A673 (cell line): ENCODE results near the gene LHFPL2. TPM values are rescaled to one million over a fixed set of nuclear protein-coding genes. Genes with fewer than 3 reads are reported as not detected.

Experiments used
- BruUV-seq: library from RNA; stranded (reverse); fragments of 400-500 nt; replicated peaks from 2 replicates; lab custom pipeline; 2021; lab: Mats Ljungman, UMichigan
- CTCF ChIA-PET: fragments of 300-600 bp; sonication (Branson Sonifier 250); formaldehyde crosslinking; loops from one replicate; lab custom pipeline; 2022; ENCODE audit warnings: antibody characterized with exemption; lab: Charles Lee
- POLR2A ChIA-PET: fragments of 300-600 bp; sonication (Branson Sonifier 250); formaldehyde crosslinking; loops from one replicate; lab custom pipeline; 2022; ENCODE audit warnings: antibody characterized with exemption; ENCODE audit not compliant: low non-redundant PET; lab: Charles Lee
- DNase-seq: peaks from one replicate; pipeline ENCODE4 v3.0.0-alpha.2; 2015; ENCODE audit warnings: low spot score
- H3K27ac ChIP-seq: fragments of 200-600 bp; sonication (generic); 2 replicates; pipeline ENCODE4 v1.5.1; 2016; ENCODE audit warnings: mixed run types, low read depth, mild to moderate bottlenecking, mixed read lengths, antibody characterized with exemption, low read length; ENCODE audit not compliant: poor library complexity, severe bottlenecking
- H3K27me3 ChIP-seq: fragments of 200-600 bp; sonication (generic); replicated peaks from 2 replicates; pipeline ENCODE4 v1.6.1; 2017; ENCODE audit warnings: mixed run types, low read depth, mild to moderate bottlenecking, mixed read lengths, antibody characterized with exemption, low read length; ENCODE audit not compliant: insufficient read depth, poor library complexity
- H3K36me3 ChIP-seq: fragments of 200-600 bp; sonication (generic); 2 replicates; pipeline ENCODE4 v1.6.1; 2016; ENCODE audit warnings: mixed run types, mild to moderate bottlenecking, mixed read lengths, antibody characterized with exemption, low read length; ENCODE audit not compliant: insufficient read depth, poor library complexity, severe bottlenecking
- H3K4me1 ChIP-seq: fragments of 200-600 bp; sonication (generic); 2 replicates; pipeline ENCODE4 v1.6.1; 2017; ENCODE audit warnings: mixed run types, mild to moderate bottlenecking, mixed read lengths, antibody characterized with exemption, low read length; ENCODE audit not compliant: insufficient read depth, poor library complexity, severe bottlenecking
- H3K4me3 ChIP-seq: fragments of 200-600 bp; sonication (generic); 2 replicates; pipeline ENCODE4 v1.5.1; 2016; ENCODE audit warnings: low read depth, mixed run types, mild to moderate bottlenecking, mixed read lengths, low read length; ENCODE audit not compliant: poor library complexity, severe bottlenecking
- H3K9me3 ChIP-seq: fragments of 200-600 bp; sonication (generic); 2 replicates; pipeline ENCODE4 v1.6.1; 2016; ENCODE audit warnings: mixed run types, low read depth, mild to moderate bottlenecking, mixed read lengths, antibody characterized with exemption, low read length; ENCODE audit not compliant: poor library complexity, severe bottlenecking
- CTCF ChIP-seq: fragments of 300-800, 200-600 bp; sonication (generic); conservative IDR thresholded peaks from 2 replicates; pipeline ENCODE4 v1.5.1; 2017; ENCODE audit warnings: low read depth, mild to moderate bottlenecking, antibody characterized with exemption, low read length, moderate library complexity, mixed read lengths
- EZH2 ChIP-seq: fragments of 200-600 bp; sonication (generic); IDR thresholded peaks from 2 replicates; pipeline ENCODE4 v1.6.1; 2017; ENCODE audit warnings: borderline replicate concordance, low read depth, mild to moderate bottlenecking, mixed read lengths, antibody characterized with exemption, low read length; ENCODE audit not compliant: poor library complexity, severe bottlenecking
- intact Hi-C: fragments of 100-400 bp; cut with micrococcal nuclease; formaldehyde crosslinking; loops from one replicate; pipeline ENCODE4 v1.10.0; 2022; ENCODE audit not compliant: unreplicated experiment
- total RNA-seq: library from RNA; stranded (reverse); gene quantifications from 2 replicates; pipeline ENCODE4 v1.2.3, GENCODE V29; 2021

The LHFPL2 gene
- total RNA-seq, 1 experiment from 2014 or later = 6.2 TPM

- Histone ChIP-seq H3K4me1 (no peaks in the 10 kb centered on the region), H3K4me3 (no peak overlapping the region), H3K36me3 (no peaks in the 10 kb centered on the region), H3K9me3 (no peaks in the 10 kb centered on the region), H3K27me3 (no peaks in the 10 kb centered on the region), H3K27ac (no peak overlapping the region)
- BruUV-seq = no TSS peak
- ChIA-PET CTCF (no interaction called here), POLR2A (no interaction called here)
- TF ChIP-seq EZH2 = no peak
- TF ChIP-seq CTCF = no peak
- DNase-seq = no peak
- intact Hi-C loops = no loop called here
Observed at GRCh38 chr5:78594610-78595457, 53.7 kb downstream of the LHFPL2 start.

GRCh38 chr5:78594021-78594420 lies 54.6 kb downstream of the LHFPL2 start:
- Histone ChIP-seq H3K36me3 (no peaks in the 10 kb centered on the region), H3K9me3 (no peaks in the 10 kb centered on the region), H3K4me1 (no peaks in the 10 kb centered on the region), H3K27me3 (no peaks in the 10 kb centered on the region), H3K27ac (no peak overlapping the region), H3K4me3 (no peak overlapping the region)
- TF ChIP-seq CTCF = no peak
- no peak for TF ChIP-seq EZH2
- ChIA-PET POLR2A (no interaction called here), CTCF (no interaction called here)
- BruUV-seq = no TSS peak
- intact Hi-C loops = no loop called here
- no peak for DNase-seq

GRCh38 chr5:78593465-78593864 lies 55.1 kb downstream of the LHFPL2 start:
- no peaks in the 10 kb centered on the region for H3K36me3 ChIP-seq
- TF ChIP-seq EZH2 (no peak), CTCF (no peak)
- no peak for DNase-seq
- POLR2A ChIA-PET = no interaction called here
- no peaks in the 10 kb centered on the region for H3K9me3 ChIP-seq
- no peak overlapping the region for H3K4me3 ChIP-seq
- H3K27me3 ChIP-seq = no peaks in the 10 kb centered on the region
- intact Hi-C loops = no loop called here
- no TSS peak for BruUV-seq
- CTCF ChIA-PET = no interaction called here
- H3K27ac ChIP-seq = no peak overlapping the region
- H3K4me1 ChIP-seq = no peaks in the 10 kb centered on the region
